ENCODE results near the gene SLC17A1.
"Not testable (repeated sequence)": the region's sequence is repeated elsewhere in the genome, so short reads cannot be mapped to it uniquely, and the experiment has no call there.

Gene SLC17A1

GRCh38 chr6:25755483-25755882, 76.4 kb downstream of the SLC17A1 start:
- DNase-seq, result no peak

DNA sequence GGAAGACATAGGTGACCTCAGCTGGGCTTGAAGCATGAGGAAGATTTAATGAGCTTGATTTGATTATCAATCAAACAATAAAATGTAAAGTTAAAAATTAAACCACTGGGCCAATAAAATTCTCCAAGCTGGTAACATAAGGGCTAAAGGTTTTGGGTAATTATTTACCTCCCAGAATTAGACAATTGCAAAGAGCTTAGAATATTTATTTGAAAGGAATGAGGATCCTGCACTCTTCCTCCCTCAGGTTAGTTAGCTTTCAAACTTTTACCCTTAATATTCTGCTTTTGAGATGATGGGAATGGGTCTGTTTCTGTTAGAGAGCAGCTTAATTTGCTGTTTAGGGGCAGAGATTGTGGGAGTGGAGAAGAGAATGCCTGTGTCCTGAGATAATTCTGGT, 77.3 kb downstream of the SLC17A1 start, which contains the start of gene SLC17A4:
SLC17A4 (plus strand) TSS at position 208 of the 400 bp plus-strand sequence. CDS start 7,221 bp downstream, outside the sequence.
- DNase-seq, result no peak

DNA sequence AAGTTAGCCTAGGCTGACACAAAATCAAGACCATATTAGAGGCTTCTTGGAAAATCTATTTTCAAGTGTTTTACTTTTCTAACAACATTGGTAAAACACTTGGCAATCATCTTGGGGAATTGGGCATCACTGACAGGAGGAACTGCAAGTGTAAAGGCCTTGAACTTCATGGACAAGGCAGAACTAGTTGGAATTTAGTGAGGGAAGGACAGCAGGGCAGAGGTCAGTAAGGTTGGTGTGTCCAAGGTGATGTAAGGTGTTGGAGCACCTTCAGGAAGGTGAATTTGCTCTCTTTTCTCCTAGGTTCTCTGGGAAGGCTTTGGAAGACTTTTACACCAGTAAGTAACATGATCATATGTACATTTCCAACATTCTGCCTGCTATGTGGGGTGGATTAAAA, 78.8 kb downstream of the SLC17A1 start:
- no peak for DNase-seq

DNA sequence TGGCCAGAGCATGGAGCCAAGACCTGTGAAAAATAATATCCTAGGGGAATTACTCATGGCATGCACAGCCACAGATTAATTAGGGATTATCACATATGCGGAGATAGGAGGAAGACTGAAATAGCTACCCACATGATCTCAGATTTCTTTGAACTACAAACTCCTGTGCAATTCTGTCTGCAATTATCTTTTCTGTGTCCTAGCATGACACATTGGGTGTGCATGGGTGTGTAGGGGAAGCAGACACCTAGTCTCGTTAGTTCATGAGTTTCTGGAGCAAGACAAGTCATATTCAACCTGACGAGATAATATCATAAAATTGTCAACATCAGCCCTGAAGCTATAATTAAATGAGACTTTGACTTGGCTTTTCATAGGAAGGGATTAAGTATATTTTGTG, 80.9 kb downstream of the SLC17A1 start:
- DNase-seq, result no peak

DNA sequence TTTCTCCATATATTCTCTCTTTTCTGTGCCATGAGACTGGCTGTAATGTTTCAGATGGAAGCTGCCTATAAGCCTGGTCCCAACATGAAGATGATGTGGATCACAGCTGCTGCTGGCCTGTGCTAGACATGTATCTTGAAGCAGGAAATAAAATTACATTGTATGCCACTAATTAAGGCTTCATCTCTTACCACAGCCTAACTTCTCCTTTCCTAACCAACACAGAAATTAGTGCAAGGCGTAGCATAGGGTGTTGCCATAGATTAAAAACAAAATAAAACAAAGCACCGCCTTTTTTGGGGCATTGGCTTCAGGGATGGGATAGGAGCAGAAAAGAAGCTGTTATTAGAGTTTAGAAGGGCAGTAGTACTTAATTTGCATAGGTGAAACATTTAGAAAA, 82.0 kb downstream of the SLC17A1 start:
- DNase-seq, result no peak

- not testable (repeated sequence) for DNase-seq
Observed at GRCh38 chr6:25748601-25749517, 83.0 kb downstream of the SLC17A1 start.

- no peak for DNase-seq
Observed at GRCh38 chr6:25748049-25748448, 83.8 kb downstream of the SLC17A1 start.

- no peak for DNase-seq
Observed at GRCh38 chr6:25747477-25747876, 84.4 kb downstream of the SLC17A1 start.

DNA sequence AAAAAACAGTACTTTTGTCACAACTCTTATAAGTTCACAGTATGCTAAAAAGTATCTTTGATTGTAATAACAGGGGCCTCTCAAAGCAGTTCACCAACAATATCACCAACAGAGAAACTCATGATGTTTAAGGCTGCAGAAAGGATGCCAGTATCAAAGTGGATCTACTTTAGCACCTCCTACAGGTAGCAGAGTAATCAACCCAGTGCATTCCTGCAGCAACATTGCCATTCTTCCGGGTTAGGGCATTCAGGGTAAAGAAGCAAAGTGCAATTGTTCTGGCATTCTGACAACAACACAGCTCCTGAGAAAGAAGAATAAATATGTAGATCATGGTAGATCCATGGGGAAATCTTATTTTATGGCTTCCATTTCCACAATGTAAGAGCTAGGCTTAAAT, 84.9 kb downstream of the SLC17A1 start:
- DNase-seq, result no peak

DNA sequence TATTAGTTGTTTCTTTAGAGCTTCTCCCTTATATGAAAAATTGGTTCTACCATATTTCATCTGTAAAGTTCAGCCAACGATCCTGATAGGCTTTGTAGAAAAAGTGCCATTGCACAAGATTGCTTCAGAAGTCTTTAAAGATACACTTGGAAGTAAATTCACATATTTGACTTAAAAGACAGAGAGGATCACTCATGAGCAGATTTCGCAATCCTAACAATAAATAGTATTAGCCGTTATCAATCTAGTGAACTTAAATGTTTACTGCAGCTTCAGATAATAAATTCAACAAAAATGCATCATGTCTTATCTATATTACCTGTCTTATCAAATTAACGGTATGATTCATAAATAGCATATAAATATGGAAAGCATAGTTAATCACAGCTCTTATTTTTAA, 86.0 kb downstream of the SLC17A1 start:
- no peak for DNase-seq

- no peak for DNase-seq
Observed at GRCh38 chr6:25743868-25744267, 88.0 kb downstream of the SLC17A1 start.

GRCh38 chr6:25735261-25735660, 96.6 kb downstream of the SLC17A1 start:
- no peak for DNase-seq

All from COR-L47 (cell line).